GM19043 (cell line): ENCODE measurements around the gene SMAD6.

Experiments
- ATAC-seq: cut with Tn5 transposase; IDR thresholded peaks from one replicate; pipeline ENCODE4 v1.9.1; 2021; ENCODE audit warnings: low read depth; ENCODE audit not compliant: unreplicated experiment

The SMAD6 gene

DNA sequence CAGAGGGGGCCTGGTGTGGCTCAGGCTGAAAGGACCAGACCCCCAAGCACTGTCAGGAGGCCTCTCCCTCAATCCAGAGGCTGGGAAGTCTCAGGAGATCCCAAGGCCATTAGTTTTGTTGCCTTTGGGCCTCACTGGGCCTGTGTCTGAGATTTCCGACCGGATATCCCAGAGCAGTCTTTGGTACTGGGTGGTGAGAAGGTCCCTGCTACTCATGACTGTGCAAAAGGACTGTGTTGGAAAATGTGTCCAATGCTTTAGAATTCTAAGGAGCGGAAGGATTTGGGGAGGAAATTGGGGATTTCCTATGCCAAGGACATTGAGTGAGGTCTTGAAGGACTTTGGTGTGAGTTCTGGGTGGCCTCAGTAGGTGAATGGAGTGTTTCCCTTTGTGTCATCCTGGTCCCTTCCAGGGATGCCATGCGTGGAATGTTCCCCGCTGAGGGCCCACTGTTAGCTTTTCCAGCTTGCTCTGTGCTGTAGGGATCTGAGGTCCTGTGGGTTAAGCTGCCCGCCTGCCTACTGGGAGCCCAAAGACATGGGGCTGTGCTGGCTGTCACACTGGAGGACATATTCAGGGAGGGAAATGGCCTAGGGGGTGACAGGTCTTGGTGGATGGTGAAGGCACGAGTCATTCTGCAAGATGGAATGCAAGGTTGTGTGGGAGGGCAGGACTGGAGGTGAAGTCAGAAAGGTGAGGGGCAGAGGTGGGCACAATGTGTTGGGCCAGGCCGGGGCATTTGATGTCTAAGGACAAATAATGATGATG lies 16.4 kb downstream of the SMAD6 start:
- ATAC-seq, result no peak

DNA sequence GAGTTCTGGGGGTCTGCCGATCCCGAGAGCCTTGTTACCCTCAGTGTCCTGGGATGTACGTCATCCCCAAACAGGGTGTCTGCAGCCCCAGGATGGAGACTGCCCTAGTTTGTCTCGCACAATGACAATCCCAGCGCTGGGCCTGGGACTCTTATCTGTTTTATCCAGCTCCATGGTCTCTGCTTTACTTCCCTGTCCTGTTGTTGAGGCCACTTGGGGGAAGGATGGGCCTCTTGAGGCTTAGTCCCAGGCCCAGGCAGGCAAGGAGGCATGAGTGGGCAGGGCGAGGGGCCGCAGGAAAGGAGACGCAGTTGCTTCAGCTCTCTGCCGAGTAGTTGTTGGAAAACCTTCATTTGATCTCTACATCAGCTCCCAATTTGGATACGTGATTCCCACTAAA lies 17.4 kb downstream of the SMAD6 start:
- ATAC-seq, result no peak

DNA sequence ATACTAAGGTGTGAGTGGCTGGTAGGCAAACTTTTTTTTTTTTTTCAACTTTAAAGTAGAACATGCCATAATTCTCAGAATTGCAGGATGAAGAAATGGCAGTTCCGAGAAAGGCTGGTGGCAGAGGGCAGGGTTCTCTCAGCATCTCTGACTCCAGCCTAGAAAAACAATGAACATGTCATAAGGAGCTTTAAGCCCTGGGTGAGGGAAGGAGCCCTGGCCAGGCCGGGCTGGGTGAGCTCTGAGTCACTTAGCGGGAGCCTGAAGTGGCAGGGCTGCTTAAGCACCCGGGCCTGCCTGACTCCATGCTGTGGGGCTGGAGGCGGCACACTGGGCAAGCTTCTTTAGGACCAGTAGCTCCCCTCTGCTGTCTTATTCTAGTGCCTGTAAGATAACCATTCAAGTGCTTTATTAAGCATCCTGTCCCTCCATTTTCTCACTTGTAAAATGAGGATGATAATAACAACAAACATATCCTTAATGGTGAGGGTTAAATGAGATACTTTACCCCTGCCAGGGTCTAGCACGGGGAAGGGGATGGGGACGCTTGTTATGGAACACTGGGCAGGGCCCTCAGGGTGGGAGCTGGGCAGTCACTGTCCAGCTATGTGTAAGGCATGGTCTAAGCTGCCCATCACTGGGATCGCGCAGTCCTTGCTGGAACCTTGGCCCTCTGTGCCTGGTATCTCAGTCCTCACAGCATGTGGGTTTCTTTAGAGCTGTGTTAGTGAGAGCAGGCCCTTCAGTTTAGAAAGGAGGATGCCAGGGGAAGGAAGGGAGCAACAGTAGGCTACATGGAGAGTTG lies 18.4 kb downstream of the SMAD6 start:
- ATAC-seq, result no peak

DNA sequence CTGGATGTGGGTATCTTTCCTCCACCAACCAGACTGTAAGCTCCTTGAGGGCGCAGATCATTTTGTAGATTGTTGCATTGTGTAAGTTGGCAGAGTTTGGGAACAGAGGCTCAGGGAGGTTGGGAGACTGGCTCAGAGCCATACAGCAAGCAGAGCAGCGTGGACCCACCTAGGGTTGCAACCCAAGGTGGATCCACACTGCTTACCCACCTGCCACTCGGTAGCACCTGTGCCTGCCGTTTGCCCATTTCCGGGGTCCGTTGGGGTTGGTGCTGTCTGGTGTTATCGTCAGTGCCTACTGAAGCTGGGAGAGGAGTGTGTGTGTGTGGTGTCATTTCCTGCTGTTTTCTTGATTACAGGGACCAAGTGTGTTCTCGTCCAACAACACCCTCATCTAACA lies 19.0 kb downstream of the SMAD6 start:
- ATAC-seq, result no peak

DNA sequence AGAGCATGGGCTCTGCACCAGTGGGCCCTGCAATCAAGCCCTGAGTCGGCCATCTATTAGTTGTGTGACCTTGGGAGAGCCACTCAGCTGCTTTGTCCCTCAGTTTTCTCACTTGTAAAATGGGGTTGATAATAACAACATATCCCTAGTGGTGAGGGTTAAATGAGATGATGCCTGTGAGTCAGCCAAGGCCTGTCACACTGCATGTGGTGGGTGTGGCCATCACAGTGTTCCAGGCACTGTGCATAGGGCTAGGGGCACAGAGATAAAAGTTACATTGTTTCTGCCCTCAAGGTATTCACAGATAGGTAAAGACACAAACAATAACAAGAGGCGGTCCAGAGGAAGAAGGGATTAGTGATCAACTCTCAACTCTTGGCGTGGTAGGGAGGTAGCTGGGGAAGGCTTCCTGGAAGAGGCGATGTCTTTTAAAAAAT lies 19.5 kb downstream of the SMAD6 start:
- ATAC-seq, result no peak

DNA sequence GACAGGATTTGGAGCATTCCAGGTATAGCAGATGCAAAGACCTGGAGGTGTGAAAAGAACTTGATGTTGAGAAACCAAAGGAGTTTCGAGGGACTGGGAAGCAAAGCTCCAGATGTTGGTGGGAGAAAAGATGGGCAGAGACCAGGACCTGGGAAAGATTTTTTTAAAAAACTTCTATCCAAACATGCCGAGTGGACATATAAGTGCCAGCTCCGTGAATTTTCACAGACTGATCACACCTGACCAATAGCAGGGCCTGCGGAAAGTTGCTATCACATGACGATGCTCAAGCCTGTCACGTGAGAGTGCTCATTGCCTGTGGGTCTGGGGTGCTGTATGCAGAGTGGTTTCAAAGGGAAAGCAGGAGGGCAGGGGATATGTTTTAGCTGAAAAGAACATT lies 19.9 kb downstream of the SMAD6 start:
- ATAC-seq, result no peak

DNA sequence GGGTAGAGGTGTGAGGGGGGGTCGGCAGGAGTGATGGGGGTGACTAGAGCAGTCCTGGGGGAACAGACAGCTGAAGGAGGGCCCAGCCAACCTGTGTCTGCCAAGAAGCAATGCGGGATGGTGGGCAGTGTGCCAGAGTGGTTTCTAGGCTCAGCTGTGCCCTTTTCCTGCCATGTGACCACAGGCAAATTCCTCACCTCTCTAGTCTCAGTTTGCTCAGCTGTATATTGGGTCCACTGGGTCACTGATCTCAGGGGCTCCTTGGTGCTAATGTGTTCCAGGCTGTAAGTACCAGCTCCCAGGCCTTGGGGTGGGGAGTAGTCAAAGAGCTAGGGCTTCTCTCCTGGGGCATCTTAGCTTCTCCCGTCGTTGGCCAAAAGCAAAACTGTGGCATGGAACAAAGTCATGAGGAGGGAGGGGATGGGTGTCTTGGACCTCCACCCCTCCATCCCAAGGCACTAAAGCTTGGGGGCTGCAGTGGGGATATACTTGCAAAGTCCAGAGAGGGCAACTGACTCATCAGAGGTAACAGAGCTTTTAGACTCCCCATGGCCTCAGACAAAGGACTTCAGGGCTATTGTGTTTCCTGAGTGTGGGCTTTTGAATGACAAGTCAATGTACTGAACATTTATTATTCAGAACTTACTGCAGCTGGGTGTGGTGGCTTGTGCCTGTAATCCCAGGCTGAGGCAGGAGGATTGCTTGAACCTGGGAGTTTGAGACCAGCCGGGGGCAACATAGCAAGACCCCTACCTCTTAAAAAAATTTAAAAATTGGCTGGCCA lies 20.9 kb downstream of the SMAD6 start:
- ATAC-seq, result no peak

DNA sequence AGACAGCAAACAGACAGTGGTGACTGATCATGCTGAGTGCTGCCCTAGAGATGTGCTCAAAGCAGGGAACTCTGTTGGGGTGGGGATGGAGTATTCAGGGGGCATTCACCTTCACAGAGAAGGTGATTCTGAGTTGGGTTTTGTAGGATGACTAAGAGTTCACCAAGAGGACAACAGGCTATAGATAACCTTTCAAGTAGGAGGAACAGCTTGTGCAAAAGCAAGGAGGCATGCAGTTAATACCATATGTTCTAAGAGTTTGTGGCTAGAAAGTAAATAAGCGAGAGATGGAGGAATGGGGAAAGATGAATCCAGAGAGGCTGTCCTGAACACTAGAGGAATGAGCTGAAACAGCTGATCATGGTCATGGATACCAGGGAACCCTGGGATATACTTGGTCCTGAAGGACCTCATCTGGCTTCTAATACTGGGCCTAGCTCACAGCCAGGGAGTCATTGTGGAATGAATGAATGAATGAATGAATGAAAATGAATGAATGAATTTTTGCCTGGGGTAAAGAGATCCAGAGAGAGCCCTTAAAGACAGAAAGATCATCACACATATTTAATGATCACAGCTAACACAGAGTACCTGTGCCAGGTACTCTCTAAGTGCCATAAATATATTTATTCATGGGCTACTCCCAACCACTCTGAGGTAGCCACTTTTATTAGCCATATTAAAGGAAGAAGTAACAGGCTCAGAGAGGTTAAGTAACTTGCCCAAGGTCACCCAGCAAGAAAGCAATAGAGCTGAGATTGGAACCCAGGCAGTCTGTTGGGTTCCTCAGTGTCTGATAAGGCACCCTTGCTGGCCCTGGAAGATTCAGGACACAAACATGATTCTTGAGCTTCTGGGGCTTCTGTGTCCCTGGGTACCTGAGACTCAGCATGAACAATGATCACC lies 22.0 kb downstream of the SMAD6 start:
- ATAC-seq, result no peak

DNA sequence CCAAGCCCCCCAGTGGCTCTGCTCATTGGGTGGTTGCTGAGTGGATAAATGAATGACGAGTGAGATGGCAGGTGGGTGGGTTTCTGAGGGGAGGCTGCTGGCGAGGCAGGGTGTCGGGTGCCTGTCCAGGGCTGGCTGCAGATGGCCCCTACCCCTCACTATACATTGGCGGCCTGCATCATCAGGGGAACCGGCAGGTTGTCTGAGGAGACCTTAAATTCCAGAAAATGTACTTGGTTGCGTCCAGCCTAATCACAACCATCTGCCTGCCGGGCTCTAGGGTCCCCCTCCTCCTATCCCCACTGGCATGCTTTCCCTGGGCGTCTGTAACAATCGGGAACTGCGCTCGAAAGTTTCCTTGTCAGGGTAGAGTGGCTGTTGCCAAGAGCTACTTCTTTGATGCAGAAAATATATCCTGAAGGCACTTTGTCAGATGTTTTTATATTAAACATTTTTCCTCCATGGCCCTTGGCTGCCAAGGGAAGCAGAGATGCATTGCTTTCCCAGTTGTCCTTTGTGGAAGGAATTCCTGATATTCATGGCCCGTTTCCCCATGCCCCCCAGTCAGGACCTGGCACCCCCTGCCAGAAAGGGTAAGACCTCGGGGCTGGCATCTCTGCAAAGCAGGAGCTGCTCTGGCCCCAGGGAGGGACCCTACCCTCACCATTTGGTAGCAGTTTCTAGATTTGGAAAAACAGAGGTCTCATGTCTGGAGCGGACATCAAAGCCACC lies 22.9 kb downstream of the SMAD6 start:
- no peak for ATAC-seq

DNA sequence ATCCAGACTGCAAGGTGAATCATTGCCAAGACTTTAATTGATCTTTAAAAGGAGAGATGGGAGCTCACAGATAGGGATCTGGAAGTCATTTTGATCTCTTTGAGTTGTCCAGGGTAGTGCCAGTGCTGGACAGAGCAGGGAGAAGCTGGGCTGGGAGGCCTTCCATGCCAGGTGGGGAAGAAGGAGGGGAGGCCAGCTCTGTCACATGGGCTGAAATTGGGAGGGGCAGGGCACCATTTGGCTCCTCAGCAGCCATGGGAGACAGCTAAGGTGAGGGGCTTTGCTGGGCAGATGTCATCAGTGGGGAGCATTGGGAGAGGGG lies 23.4 kb downstream of the SMAD6 start:
- ATAC-seq, result no peak

DNA sequence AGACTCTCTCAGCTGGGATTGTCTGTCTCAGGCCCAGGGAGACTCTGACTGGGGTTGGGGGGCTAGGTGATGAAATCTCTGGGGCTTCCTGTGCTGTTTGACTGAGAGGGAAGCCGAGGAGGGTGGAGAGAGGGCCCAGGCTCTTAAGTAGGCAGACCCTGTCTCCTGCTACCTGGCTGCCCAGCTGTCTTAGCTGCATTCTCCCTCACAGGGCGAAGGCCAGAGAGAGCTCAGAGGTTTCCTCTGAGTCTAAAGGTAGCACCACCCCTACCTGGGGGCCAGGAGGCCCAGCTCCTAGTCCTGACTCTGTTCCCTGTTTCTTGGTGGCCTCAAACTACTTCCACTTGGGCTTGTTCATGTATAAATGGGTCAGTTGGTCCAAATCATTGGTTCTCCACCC lies 24.4 kb downstream of the SMAD6 start:
- no peak for ATAC-seq

DNA sequence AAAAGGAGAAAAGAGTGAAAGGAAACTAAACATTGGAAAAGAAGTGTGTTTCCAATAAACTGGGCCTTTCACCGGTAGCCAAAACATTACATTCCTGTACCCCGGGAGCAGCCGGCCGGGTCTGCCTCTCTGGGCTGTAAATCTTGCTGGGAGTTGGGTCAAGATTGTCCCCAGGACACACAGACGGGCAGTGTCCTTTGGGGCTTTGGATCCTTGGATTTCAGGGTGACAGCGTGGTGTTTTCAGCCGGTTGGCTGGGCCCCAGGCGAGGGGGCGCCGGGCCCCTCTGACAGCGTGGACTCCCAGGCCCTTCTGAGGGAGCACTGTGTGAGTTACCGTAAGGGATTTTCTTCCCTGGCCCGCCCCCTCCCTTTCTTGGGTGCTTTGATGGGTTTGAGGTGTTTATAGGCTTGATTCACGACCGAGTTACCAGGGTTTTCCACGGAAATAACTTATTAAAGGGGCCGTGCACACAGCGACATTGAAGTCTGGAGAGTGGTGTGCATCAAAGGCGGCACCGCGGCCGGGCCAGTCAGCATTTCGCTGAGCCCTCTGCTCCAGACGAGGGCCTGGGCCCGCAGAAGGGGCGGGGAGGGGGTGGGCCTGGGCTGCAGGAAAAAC lies 27.4 kb downstream of the SMAD6 start:
- ATAC-seq, result no peak

DNA sequence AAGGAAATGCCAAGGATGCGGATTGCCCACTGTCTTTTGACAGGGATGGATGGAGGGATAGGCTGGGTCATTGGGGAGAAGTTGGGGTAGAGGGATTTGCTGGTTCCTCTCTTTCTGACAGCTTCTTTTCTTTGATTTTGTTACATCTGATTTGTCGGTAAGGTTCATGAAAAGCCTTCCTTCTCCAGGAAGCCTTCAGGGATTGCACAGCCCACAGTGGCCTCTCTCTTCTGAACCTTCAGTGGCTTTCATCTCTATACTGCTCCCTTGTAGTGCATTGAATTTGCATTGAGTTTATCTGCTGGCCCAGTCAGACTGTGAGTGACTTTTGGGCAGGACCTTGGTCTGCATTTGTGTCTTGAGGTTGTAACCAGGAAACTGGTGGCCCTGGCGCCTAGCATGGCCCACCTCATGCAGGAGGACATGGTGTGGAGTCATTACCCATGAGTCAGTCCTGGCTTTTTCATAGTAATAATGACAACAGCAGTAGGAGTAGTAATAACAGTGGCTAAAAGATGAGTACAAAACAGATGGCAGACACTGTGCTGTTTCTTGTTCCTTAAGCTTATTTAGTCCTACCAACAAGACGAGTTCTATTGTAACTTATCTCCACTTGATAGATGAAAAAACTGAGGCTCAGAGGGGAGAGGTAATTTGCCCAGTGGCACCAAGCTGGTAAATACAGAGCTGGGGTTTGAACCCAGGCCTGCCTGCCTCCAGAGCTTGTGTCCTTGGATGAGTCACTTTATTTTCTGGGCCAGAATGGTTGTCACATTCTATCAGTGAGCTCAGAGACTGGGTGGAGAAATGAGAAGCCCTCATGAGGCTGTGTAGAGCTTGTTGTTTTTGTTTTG lies 28.4 kb downstream of the SMAD6 start:
- no peak for ATAC-seq

DNA sequence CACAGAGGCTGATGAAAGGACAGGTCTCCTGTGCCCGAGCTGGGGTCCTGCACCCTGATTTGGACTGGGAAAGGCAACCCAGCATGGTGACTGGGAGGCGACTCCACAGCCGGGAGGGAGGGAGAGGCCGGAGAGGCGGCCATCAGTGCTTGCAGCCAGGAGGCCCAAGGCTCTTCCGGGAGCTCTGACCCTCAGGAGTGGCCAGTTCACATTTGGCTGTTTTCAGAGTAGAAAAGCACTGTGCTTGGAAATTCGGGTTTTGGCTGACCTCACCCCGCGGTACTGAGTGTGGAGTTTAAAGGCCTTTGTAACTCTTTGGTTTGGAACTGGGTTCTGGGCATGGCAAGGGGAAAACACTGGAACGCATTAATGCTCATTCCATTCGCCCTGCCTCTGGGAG lies 31.9 kb downstream of the SMAD6 start:
- ATAC-seq, result no peak

DNA sequence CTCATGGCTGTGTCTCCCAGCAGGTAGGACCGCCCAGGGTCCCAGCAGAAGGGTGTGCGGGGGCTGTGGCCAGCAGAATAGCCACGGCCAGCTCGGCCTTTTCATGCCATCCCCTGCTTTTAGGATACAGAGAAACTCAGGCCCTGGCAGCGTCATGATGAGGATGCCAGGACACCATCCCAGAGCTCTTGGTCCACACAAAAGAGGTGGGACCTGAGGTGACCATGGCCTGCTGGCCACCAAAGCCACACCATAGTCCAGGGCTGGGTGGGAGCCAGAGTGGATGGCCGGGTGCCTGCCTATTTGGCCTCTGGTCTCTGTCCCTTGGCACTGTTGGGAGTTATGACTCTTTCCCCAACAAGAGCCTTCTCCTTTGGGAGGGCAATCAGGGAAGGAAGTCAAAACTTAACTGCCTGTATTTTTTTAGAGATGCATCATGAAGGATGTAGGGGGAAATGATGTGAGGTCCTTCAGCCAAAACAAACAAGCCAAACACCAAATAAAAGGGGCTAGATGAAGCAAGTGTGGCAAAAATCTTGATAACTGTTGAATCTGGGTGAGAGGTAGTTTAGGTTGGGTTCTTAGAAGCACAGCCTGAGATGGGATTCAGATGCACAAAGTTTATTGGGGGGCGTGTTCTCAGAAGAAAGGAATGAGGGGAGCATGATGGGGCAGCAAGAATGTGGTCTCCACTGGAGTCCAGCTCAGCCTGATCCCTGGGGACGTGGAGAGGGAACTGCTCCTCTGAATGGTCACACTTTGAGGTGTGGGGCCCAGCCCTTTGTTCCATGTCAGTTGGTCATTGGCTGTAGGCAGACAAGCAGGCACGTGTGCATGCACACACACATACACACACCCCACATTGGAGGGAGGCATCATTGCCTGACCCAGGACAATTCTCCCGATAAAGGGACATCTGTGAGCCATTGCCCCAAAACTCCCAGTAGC lies 33.2 kb downstream of the SMAD6 start:
- ATAC-seq, result no peak

DNA sequence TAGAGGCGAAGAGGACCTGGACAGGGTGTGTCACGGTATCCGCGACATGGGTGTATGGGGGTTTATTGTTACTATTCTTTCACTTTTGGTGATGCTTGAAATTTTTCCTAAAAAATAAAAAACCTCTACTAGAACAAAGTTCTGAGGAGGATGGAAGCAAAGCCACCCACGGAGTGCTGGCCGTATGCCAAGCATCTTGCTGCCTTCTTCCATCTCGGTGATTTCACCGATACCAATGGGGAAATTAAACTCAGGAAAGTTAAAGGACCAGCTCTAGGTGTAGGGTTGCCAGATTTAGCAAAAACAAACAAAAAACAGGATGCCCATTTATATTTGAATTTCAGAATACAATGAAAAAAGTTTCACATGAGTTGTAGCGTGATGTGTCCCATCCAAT lies 33.9 kb downstream of the SMAD6 start:
- no peak for ATAC-seq

DNA sequence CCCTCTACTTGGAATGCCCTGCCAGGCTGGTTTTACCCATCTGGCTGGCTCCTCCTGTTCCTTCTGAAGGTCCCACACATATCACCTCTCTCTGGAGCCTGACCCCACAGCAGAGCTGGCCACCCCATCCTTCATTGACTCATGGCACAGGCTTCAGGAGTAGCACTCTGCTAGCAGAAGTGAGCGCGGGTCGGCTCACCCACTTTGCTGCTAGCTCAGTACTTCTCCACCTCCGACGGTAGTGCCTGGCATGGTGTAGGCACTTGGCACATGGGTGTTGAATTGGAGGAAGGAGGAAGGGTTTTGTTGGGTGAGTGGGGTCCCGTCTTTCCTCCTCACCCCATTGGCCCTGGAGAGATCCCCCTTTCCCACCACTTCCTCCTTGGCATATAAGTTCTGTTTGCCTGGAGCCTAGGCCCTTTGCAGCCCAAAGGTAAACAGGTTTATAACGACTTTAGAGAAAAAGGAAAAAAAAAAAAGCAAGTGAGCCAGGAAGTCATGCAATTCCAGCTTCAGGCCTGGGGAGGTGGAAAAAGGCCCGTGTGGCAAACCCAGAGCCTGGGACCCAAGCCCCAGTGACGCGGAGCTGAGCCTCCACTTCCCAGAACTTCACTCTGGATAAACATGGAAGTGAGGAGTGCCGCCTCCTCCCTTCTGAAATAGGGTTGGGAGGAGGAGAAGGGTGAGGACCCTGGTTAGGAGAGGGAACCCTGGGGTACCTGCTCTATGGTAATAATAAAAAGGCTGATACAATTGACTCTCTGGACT lies 35.4 kb downstream of the SMAD6 start:
- no peak for ATAC-seq
